NCI-H2081 (cell line): ENCODE measurements around the gene STARD5.
"Not testable (repeated sequence)": the region's sequence is repeated elsewhere in the genome, so short reads cannot be mapped to it uniquely, and the experiment has no call there.

Experiments
- DNase-seq, 2 experiments: peaks; one replicate each; lab custom pipeline; 2025; lab: John Stamatoyannopoulos, UW

Gene STARD5

DNA sequence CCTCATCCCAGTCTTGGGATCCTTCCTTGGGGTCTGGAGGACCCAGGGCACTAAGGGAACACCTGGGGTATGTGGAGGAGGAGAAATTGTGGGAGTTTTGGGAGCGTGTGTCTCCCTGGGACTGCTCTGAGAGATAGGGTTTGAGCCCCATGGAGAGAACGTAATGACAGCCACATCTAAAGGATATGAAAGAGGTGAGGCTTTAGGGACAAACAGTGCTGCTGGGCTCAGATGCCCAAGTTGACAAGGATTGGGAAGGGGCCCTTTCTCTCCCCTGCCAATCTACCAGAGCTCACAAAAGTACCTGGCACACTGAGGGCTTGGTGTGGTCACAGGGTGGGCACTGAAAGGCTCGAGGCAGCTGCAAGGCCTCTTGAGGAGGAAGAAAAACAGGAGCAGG lies 13.3 kb upstream of the STARD5 start:
- no peak for DNase-seq

DNA sequence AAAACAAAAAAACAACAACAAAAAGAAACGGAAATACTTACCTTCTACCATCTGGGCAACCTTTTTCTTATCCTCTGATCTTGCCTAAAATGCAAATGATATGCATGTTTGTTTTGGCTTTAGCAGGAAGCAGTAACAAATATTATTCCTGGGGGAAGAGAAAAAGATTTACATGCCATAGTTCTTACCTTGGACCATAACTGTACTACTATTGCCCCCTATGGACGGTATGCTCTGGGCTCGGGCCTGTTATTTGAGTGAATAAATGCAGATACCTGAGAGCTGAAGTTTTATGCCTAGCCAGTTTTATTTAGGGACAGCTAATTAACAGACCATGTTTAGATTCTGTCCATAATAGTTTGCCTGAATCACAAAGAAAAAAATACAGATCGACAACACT lies 12.6 kb upstream of the STARD5 start:
- DNase-seq, result no peak

DNA sequence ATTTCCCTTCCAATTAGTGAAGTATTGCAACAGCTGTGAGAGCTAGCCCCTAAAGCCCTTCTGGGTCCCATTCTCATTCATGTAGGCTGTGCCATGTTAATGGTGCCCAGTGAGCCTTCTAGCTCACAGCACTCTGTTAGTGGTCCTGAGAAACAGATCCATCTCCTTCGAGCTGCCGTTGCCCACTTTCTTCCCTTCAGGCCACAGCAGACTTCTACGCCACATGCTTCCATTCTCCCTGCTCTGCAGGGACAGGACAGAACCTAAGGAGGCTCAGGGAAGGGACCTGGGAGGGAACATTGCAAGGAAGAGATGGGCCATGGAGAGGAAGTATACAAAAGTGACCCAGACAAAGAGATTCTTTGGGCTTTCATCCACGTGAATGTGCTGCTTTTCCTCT lies 11.7 kb upstream of the STARD5 start:
- no peak for DNase-seq

- DNase-seq, result peak in 1 of 2 experiments; percentile 16
Measured at GRCh38 chr15:81334768-81335435, 11.0 kb upstream of the STARD5 start.

- no peak for DNase-seq
Measured at GRCh38 chr15:81333363-81333762, 9.4 kb upstream of the STARD5 start.

DNA sequence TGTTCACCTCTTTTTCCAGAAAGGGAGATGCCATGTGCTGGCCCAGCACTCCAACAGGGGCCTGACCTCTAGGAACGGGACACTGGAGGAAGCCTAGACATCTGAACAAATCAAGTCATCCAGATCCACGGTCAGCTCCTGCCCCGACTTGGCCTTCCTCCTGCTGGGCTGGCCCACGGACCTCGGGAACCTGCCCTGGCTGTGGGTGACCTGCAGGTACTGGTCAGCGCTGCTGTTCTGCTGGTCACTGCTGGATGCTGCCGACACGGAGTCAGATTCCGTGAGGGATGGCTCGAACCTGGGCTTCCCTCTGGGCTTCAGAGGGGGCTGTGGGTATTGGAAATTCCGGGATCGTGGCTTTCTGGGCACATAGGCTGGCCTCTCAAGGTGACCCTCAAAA lies 8.4 kb upstream of the STARD5 start:
- DNase-seq, result no peak

DNA sequence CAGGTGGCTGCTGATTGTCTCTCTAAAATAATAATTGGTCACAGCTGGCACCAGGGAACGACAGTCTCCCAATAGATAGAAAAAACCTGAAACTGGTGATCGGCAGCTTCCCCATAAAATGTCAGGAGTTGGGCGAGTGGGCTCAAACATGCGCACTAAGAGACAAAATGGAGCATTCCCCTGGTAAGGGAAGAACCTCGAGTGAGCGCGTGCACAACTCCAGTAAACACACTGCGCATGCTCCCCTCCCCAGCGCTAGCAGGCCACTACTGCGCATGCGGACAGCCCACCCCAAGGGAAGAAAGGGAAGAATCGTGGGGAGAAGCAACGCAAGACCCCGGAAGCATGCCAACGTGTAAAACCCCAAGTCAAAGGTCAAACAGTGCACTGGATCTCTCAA lies 7.7 kb upstream of the STARD5 start:
- DNase-seq, result no peak

- not testable (repeated sequence) for DNase-seq
Measured at GRCh38 chr15:81331141-81331540, 7.2 kb upstream of the STARD5 start.

DNA sequence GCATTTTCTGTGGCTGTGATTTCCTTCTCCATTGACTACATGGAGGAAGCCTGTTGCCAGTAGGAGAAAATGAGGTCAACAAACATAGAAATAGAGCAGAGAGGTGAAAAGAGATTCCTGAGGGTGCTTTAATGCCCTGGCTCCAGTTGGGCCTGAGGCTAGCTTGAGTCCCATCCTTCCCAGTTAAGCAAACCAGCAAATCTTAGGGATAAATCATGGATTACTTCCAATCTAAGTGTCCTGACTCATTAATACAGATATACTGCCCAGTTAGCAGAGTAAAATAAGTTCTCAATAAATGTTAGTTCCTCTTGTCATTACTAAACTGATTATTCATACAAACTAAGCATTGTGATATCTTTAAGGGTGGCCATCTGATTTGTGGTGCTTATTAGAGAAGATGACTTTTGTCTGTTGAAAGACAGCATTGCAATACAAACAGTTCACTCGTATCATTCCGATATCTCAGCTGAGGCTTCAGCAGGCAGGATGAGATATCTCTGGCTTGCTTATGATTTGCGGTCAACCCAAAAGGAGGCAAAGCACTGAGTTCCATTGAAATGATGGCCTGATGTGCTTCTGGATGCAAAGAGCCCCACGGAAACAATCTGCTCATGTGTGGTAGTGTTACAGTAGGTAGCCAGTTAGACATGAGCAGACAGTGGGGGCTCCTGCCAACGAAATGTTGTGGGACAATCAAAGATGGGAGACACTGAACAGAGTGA lies 6.6 kb upstream of the STARD5 start:
- no peak for DNase-seq

DNA sequence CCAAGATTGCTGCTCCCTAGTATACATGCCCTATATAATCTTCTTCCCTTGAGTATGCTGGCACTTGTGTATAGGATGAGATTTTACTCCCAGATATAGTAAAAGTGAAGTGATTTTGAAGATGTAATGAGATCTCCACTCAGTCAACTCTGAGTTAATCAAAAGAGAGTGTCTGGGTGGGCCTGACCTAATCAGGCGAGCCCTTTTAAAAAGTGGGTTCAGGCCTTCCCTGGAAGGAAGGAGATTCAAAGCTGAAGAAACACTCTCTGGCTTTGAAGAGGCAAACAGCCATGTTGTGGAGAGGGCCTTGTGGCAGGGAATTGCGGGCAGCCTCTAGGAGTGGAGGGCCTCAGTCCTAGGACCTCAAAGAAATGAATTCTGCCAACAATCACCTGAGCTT lies 5.5 kb upstream of the STARD5 start:
- no peak for DNase-seq

GRCh38 chr15:81327516-81327915 lies 3.6 kb upstream of the STARD5 start:
- DNase-seq, result no peak

DNA sequence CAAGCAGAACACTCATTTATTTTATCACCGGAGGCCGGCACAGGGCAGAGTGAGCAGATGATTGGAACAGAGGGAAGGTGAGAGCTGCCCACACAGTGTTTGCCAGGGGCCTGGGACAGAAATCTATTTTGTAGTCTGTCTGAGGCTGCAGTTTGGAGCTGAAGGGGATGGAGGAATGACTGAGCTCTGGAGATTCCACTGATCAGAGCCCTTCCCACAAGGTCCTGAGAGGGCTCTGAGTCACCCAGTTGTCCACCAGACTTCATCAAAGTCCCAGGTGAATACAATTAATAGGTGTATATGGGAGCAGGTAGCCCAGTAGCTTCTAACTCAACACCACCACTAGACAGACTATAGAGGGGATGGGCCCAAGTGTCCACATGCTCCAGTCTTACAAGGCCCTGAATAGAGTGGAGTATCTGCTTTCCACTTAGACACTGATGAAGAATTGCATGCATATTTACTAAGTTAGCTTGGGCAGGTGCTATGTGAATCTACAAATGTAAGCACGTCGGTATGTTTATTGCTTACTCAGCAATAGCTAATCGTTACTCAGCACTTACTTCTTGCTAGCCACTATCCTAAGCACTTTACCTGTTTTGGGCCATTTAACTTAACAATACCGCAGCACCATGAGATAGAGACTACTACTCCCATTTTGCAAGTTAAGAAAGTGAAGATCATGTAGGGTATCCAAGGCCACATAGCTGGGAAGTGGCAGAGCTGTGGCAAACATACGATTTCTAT lies 2.7 kb upstream of the STARD5 start:
- DNase-seq, result no peak

DNA sequence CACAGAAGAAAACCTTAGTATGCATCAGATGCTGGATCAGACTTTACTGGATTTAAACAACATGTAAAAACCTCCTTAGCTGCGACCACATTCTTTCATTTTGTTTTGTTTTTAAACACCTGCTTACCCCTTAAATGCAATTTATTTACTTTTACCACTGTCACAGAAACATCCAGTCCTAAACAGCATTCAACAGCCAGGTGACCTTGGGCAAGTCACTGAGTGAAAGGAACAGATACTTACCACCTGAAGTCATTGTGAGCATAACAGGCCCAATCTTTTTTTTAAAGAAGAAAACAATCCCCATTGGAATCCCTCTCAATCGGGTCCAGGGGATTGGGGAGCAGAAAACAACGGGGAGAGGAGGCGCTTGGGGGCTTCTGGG lies 390 bp downstream of the STARD5 start:
- no peak for DNase-seq

DNA sequence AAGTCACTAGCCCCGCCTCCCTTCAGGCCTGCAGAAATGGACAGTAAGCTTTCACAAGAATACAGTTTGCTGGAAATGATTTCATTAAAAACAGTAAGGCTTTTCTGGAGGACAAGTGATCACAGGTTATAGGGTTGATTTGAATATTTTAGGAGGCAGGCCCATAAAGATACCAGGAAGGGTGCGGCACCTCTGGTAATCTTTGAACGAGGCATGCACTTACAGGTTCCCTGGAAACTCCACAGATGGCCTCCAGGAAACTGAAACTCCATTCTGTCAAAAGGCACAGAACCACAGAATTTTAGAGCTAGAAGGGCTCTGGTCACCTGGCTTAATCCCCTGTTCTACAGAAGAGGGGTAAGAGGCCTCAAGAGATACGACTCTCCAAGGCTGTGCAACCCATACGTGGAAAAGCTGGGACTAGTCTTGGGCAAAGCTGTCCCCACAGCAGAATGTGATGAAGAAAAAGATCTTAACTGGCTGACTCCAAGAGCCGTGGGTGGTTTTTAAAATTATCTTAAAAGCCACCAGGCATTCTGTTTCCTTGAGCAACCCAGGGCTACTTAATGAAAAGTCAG lies 1.2 kb downstream of the STARD5 start:
- no peak for DNase-seq

DNA sequence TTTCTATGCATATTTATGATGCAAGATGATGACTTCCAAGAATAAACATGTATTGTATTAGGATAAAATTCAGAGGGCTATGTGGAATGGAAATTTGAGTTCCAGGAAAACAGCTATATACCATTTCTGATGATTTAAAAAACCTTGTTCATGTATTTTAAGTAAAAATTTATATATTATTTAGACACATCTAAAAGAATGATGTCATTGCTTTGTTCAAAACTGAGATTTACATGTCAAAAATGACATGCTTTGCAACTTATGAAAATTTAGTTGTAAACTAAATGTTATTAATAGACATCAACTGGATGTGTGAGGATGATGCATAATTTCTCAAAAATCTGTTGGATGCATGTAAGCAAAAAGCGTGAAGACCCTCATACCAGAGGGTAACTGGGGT lies 2.3 kb downstream of the STARD5 start:
- DNase-seq, result no peak

GRCh38 chr15:81317642-81318017 lies 6.3 kb downstream of the STARD5 start:
- DNase-seq, result no peak

DNA sequence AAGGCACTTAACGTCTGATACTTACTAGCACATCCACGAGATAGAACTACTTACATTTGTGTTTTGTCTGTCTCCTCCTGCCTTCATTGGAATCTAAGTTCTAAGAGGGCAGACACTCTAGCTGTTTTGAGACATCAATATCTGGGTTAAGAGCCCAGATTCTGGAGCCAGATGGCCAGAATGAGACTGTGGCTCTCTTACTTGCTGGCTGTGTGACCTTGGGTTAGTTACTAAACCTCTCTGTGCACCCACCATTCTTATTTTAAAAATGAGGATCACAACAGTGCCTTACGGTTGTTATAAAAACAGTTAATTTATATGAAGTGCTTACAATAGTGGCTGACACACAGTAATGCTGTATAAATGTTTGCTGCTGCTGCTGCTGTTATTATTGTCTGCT lies 7.7 kb downstream of the STARD5 start:
- no peak for DNase-seq

DNA sequence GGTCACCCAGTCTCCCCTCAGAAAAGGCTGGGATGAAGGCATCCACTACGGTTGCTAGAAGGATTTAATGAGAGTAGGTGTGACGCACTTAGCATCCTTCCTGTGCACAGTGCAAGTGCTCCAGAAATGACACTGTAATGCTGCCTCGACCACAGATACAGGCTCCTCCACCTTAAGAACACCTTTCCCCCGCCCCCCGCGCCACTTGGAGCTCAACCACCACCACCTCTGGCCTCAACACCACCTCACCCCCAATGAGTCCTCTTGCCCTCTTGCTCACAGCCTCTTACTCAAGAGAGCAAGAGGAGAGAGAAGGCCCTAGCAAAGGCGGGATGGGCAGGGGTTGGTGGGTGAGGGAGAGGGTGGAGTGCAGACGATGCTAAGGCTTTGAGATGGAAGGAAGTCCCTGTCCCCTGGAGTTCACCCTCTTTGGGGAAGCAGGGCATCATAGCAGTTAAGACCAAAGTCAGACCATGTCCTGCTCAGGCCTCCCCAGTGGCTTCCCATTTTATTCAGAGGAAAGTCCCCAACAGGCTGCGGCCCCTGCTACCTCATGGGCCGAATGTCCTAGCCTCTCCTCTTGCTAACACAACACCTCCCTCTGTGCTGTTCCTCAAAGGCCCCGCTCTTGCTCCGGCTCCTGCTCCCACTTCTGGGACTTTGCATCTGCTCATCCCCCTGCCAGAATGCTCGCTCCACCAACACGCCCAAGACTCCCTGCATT lies 8.3 kb downstream of the STARD5 start:
- DNase-seq, result no peak

GRCh38 chr15:81314378-81314777 lies 9.6 kb downstream of the STARD5 start:
- DNase-seq, result no peak

DNA sequence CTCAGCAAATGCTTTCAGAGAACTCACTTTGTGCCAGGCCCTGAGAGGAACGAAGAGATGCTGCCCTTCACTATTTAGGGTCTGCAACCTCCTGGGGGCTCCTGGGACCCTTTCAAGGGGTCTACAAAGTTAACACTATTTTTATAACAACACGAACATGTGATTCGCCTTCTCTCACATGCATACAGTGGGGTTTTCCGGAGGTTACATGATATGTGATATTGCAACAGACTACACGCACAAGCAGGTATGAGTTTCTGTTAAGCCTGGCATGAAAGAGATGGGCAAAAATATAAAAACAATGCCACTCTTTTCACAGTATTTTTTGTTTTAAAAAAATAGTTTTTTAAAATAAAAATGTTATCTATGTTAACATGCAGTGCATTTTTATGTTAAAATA lies 10.3 kb downstream of the STARD5 start:
- no peak for DNase-seq

- DNase-seq, result no peak
Measured at GRCh38 chr15:81312790-81313543, 11.0 kb downstream of the STARD5 start.
